ENCODE data around the gene GRIK3. TPM values are rescaled to one million over a fixed set of nuclear protein-coding genes. Genes with fewer than 3 reads are reported as not detected.
A peak's percentile ranks its signal among the peaks of the same experiment; 100 is the strongest.
"Not testable (repeated sequence)": the region's sequence is repeated elsewhere in the genome, so short reads cannot be mapped to it uniquely, and the experiment has no call there.

The GRIK3 gene
- total RNA-seq, 1 donor from 2014 or later: not detected

- no peak for DNase-seq (ENCODE audit: low read depth in 2 of 2)
Measured at GRCh38 chr1:36947384-36947783, 86.9 kb downstream of the GRIK3 start.

GRCh38 chr1:36944883-36945282, 89.4 kb downstream of the GRIK3 start:
- DNase-seq (ENCODE audit: low read depth in 2 of 2): no peak

GRCh38 chr1:36942148-36942547, 92.2 kb downstream of the GRIK3 start:
- DNase-seq (ENCODE audit: low read depth in 2 of 2): no peak

- DNase-seq (ENCODE audit: low read depth in 2 of 2): no peak
Measured at GRCh38 chr1:36941316-36941978, 92.9 kb downstream of the GRIK3 start.

GRCh38 chr1:36938819-36939218, 95.5 kb downstream of the GRIK3 start:
- DNase-seq (ENCODE audit: low read depth in 2 of 2): no peak

GRCh38 chr1:36937371-36937770, 96.9 kb downstream of the GRIK3 start:
- DNase-seq (ENCODE audit: low read depth in 2 of 2): no peak

GRCh38 chr1:36934061-36934460, 100.3 kb downstream of the GRIK3 start:
- DNase-seq (ENCODE audit: low read depth in 2 of 2): no peak

GRCh38 chr1:36927826-36928225, 106.5 kb downstream of the GRIK3 start:
- DNase-seq (ENCODE audit: low read depth in 2 of 2): no peak

GRCh38 chr1:36925251-36925650, 109.1 kb downstream of the GRIK3 start:
- no peak for DNase-seq (ENCODE audit: low read depth in 2 of 2)

GRCh38 chr1:36924282-36924811, 110.0 kb downstream of the GRIK3 start:
- DNase-seq (ENCODE audit: low read depth in 2 of 2): peak; percentile 49 to 60

GRCh38 chr1:36922593-36923426, 111.5 kb downstream of the GRIK3 start:
- no peak for DNase-seq (ENCODE audit: low read depth in 2 of 2)

GRCh38 chr1:36922071-36922470, 112.2 kb downstream of the GRIK3 start:
- no peak for DNase-seq (ENCODE audit: low read depth in 2 of 2)

GRCh38 chr1:36920801-36921405, 113.4 kb downstream of the GRIK3 start:
- no peak for DNase-seq (ENCODE audit: low read depth in 2 of 2)

GRCh38 chr1:36920371-36920770, 113.9 kb downstream of the GRIK3 start:
- no peak for DNase-seq (ENCODE audit: low read depth in 2 of 2)

- DNase-seq (ENCODE audit: low read depth in 2 of 2): no peak
Measured at GRCh38 chr1:36919491-36920145, 114.7 kb downstream of the GRIK3 start.

GRCh38 chr1:36918604-36919003, 115.7 kb downstream of the GRIK3 start:
- no peak for DNase-seq (ENCODE audit: low read depth in 2 of 2)

GRCh38 chr1:36916542-36916941, 117.8 kb downstream of the GRIK3 start:
- not testable (repeated sequence) for DNase-seq (ENCODE audit: low read depth in 2 of 2)

- no peak for DNase-seq (ENCODE audit: low read depth in 2 of 2)
Measured at GRCh38 chr1:36913484-36914060, 120.7 kb downstream of the GRIK3 start.

GRCh38 chr1:36913016-36913415, 121.3 kb downstream of the GRIK3 start:
- DNase-seq (ENCODE audit: low read depth in 2 of 2): no peak

GRCh38 chr1:36912365-36912865, 121.9 kb downstream of the GRIK3 start:
- no peak for DNase-seq (ENCODE audit: low read depth in 2 of 2)
